Subcutaneous adipose tissue (tissue), 4 donors: ENCODE results near the gene SYT14. TPM values are rescaled to one million over a fixed set of nuclear protein-coding genes. Genes with fewer than 3 reads are reported as not detected.

Experiments used
- CTCF ChIP-seq: fragments of 450-650 bp; IDR thresholded peaks from one replicate; pipeline ENCODE4 v1.5.1; 2016; ENCODE audit warnings: low read depth, mild to moderate bottlenecking, control low read depth, antibody characterized with exemption, moderate library complexity
- total RNA-seq, 4 donors: library from RNA; depleted of rRNA; stranded (reverse); fragments of >200 nt; gene quantifications; one replicate each; pipeline ENCODE4 v1.1.0, GENCODE V29; 2016

SYT14 gene
- total RNA-seq, 4 donors from 2014 or later, result not detected

- no peak for TF ChIP-seq CTCF
Observed at GRCh38 chr1:210123383-210123782, 185.4 kb downstream of the SYT14 start.

- TF ChIP-seq CTCF, result no peak
Observed at GRCh38 chr1:210123924-210124589, 186.0 kb downstream of the SYT14 start.

GRCh38 chr1:210124736-210125135 lies 186.7 kb downstream of the SYT14 start:
- TF ChIP-seq CTCF, result no peak

GRCh38 chr1:210125143-210125542 lies 187.1 kb downstream of the SYT14 start:
- TF ChIP-seq CTCF, result no peak

GRCh38 chr1:210129092-210129491 lies 191.1 kb downstream of the SYT14 start:
- no peak for TF ChIP-seq CTCF

- TF ChIP-seq CTCF, result no peak
Observed at GRCh38 chr1:210129759-210130158, 191.7 kb downstream of the SYT14 start.

- no peak for TF ChIP-seq CTCF
Observed at GRCh38 chr1:210132582-210132981, 194.6 kb downstream of the SYT14 start.
